Upper lobe of right lung (tissue), 1 donor: ENCODE data around the gene L3MBTL3. TPM values are rescaled to one million over a fixed set of nuclear protein-coding genes. Genes with fewer than 3 reads are reported as not detected.

ENCODE experiments used
- ATAC-seq: fragments of 200-7000 bp; cut with Tn5 transposase; one replicate; pipeline ENCODE4 v1.9.1; 2020; ENCODE audit warnings: mild to moderate bottlenecking, moderate library complexity
- DNase-seq: peaks from one replicate; pipeline ENCODE4 v3.0.0-alpha.2; 2020
- H3K27ac ChIP-seq: fragments of 200-600 bp; one replicate; pipeline ENCODE4 v1.8.0; 2022
- H3K27me3 ChIP-seq: fragments of 200-600 bp; one replicate; pipeline ENCODE4 v1.8.0; 2022; ENCODE audit warnings: mild to moderate bottlenecking
- H3K36me3 ChIP-seq: fragments of 200-600 bp; one replicate; pipeline ENCODE4 v1.8.0; 2022
- H3K4me1 ChIP-seq: fragments of 200-600 bp; one replicate; pipeline ENCODE4 v1.8.0; 2022
- H3K4me3 ChIP-seq: fragments of 200-600 bp; one replicate; pipeline ENCODE4 v1.8.0; 2022; ENCODE audit warnings: mild to moderate bottlenecking
- H3K9me3 ChIP-seq: fragments of 200-600 bp; one replicate; pipeline ENCODE4 v1.8.0; 2022
- CTCF ChIP-seq: fragments of 200-600 bp; IDR thresholded peaks from one replicate; pipeline ENCODE4 v1.8.0; 2022; ENCODE audit warnings: antibody characterized with exemption
- intact Hi-C: fragments of 100-400 bp; cut with DNase I; formaldehyde crosslinking; loops from one replicate; pipeline ENCODE4 v1.11.0; 2022
- total RNA-seq: library from RNA; stranded (reverse); fragmentation: NEBNext Ultra II Directional; extraction: Animal tissue kit (Norgen Biotek cat#: 25700); gene quantifications from one replicate; pipeline ENCODE4 v1.2.1, GENCODE V29; 2021
- donor health status: DM: no; HTN: yes; CAD: no; lungs with severe emphysema.

The L3MBTL3 gene
- total RNA-seq, 1 donor from 2014 or later, result 6.3 TPM

GRCh38 chr6:129981598-129981997, 36.8 kb upstream of the L3MBTL3 start:
- no peak for ATAC-seq
- no peak for TF ChIP-seq CTCF
- no peaks in the 10 kb centered on the region for H3K9me3 ChIP-seq
- intact Hi-C loops, result no loop called here
- H3K4me1 ChIP-seq, result no peaks in the 10 kb centered on the region
- H3K27me3 ChIP-seq, result no peaks in the 10 kb centered on the region
- H3K36me3 ChIP-seq, result no peaks in the 10 kb centered on the region
- DNase-seq, result no peak
- H3K27ac ChIP-seq, result no peak overlapping the region
- H3K4me3 ChIP-seq, result no peak overlapping the region

- ATAC-seq (no peak), DNase-seq (no peak)
- no peak for TF ChIP-seq CTCF
- Histone ChIP-seq H3K4me3 (no peak overlapping the region), H3K27me3 (no peaks in the 10 kb centered on the region), H3K4me1 (no peaks in the 10 kb centered on the region), H3K9me3 (no peaks in the 10 kb centered on the region), H3K27ac (no peak overlapping the region), H3K36me3 (no peaks in the 10 kb centered on the region)
- intact Hi-C loops, result no loop called here
Observed at GRCh38 chr6:129989396-129989795, 29.0 kb upstream of the L3MBTL3 start.

- TF ChIP-seq CTCF, result no peak
- no peaks in the 10 kb centered on the region for H3K36me3 ChIP-seq
- DNase-seq, result no peak
- H3K9me3 ChIP-seq, result no peaks in the 10 kb centered on the region
- intact Hi-C loops, result no loop called here
- H3K4me1 ChIP-seq, result no peaks in the 10 kb centered on the region
- no peak for ATAC-seq
- no peak overlapping the region for H3K27ac ChIP-seq
- H3K4me3 ChIP-seq, result no peak overlapping the region
- H3K27me3 ChIP-seq, result no peaks in the 10 kb centered on the region
Observed at GRCh38 chr6:129992881-129993280, 25.5 kb upstream of the L3MBTL3 start.

DNA sequence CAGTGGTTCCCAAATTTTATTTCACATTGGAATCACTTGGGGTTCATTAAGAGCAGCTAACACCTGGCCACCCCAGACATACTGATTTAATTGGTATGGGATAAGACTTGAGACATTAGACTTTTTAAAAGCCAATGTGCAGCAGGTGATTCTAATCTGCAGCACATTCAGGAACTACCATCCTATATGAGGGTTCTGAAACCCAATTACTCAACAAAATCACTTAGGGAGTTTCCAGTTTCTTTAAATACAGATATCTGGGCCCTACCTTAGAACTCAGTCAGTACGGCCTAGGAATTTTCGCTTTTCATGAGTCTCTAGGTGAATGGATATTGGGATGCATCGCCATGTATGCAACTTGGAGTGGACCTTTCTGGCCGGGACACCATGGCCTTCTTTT, 24.0 kb upstream of the L3MBTL3 start:
- no peak for ATAC-seq
- no peak for TF ChIP-seq CTCF

GRCh38 chr6:129996387-129996786, 22.0 kb upstream of the L3MBTL3 start:
- Histone ChIP-seq H3K36me3 (no peaks in the 10 kb centered on the region), H3K4me3 (no peak overlapping the region), H3K27me3 (no peaks in the 10 kb centered on the region), H3K9me3 (no peaks in the 10 kb centered on the region), H3K4me1 (no peaks in the 10 kb centered on the region), H3K27ac (no peak overlapping the region)
- intact Hi-C loops, result no loop called here
- ATAC-seq (no peak), DNase-seq (no peak)
- TF ChIP-seq CTCF, result no peak

More for the DNA sequence above, 24.0 kb upstream of the L3MBTL3 start:
- Histone ChIP-seq H3K9me3 (no peaks in the 10 kb centered on the region), H3K27ac (no peak overlapping the region), H3K36me3 (no peaks in the 10 kb centered on the region), H3K27me3 (no peaks in the 10 kb centered on the region), H3K4me1 (no peaks in the 10 kb centered on the region), H3K4me3 (no peak overlapping the region)
- intact Hi-C loops, result no loop called here
- no peak for DNase-seq
